Vagina (tissue), 2 donors: Measurements from ENCODE around the gene RPP40.
"Not testable (repeated sequence)": the region's sequence is repeated elsewhere in the genome, so short reads cannot be mapped to it uniquely, and the experiment has no call there.

Experiments used
- POLR2A ChIP-seq, 2 donors: fragments of 450-650 bp; IDR thresholded peaks; one replicate each; pipeline ENCODE4 v1.6.1; 2017; ENCODE audit warnings: antibody characterized with exemption in 2 of 2, mild to moderate bottlenecking in 2 of 2, moderate library complexity in 2 of 2
- POLR2AphosphoS5 ChIP-seq, 2 donors: sonication (generic); formaldehyde crosslinking; IDR thresholded peaks; one replicate each; pipeline ENCODE4 v1.9.0; 2017; ENCODE audit warnings: antibody characterized with exemption in 2 of 2, mild to moderate bottlenecking in 2 of 2, low read depth in 1 of 2; ENCODE audit not compliant: insufficient read depth in 1 of 2
- TF ChIP-seq, protein P1 (sequence below), 3 experiments: fragments of 450-650 bp in 2 of 3; fragments of 200-600 bp in 1 of 3; sonication (generic) in 1 of 3; IDR thresholded peaks; one replicate each; pipeline ENCODE4 v1.5.1; 2017 to 2019; ENCODE audit warnings: antibody characterized with exemption in 3 of 3, mild to moderate bottlenecking in 2 of 3, moderate library complexity in 2 of 3

DNA sequence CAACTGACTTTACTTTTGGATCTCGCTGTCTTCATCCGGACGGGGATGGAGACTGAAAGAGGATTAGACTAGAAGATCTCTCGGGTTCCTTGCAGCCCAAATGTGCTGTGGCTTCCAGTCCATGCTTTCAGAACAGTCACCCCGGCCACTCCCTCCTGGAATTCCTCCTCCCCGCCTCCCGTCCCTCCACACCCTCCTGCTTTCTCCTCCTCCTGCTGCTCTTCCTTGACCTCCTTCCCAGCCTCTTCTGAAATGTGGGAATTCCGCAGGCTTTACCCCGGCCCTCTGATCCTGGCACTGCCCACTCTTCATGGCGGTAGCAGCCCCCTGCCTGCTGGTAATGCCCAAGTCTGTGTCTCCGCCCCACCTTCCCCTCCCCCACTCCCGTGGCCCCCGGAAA is 28.9 kb upstream of the RPP40 start:
- TF ChIP-seq, protein P1, sequence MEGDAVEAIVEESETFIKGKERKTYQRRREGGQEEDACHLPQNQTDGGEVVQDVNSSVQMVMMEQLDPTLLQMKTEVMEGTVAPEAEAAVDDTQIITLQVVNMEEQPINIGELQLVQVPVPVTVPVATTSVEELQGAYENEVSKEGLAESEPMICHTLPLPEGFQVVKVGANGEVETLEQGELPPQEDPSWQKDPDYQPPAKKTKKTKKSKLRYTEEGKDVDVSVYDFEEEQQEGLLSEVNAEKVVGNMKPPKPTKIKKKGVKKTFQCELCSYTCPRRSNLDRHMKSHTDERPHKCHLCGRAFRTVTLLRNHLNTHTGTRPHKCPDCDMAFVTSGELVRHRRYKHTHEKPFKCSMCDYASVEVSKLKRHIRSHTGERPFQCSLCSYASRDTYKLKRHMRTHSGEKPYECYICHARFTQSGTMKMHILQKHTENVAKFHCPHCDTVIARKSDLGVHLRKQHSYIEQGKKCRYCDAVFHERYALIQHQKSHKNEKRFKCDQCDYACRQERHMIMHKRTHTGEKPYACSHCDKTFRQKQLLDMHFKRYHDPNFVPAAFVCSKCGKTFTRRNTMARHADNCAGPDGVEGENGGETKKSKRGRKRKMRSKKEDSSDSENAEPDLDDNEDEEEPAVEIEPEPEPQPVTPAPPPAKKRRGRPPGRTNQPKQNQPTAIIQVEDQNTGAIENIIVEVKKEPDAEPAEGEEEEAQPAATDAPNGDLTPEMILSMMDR (IDR thresholded peaks at IDR 0.05) = not testable (repeated sequence)
- not testable (repeated sequence) for TF ChIP-seq POLR2AphosphoS5 (IDR thresholded peaks at IDR 0.05; ENCODE audit: insufficient read depth in 1 of 2, low read depth in 1 of 2); POLR2A (IDR thresholded peaks at IDR 0.05)
